CD4-positive, alpha-beta memory T cell (primary cell): ENCODE data around the gene GDF10. TPM values are rescaled to one million over a fixed set of nuclear protein-coding genes. Genes with fewer than 3 reads are reported as not detected.

ENCODE experiments used
- CTCF ChIA-PET: fragments of 350-600 bp; sonication (Branson Sonifier 250); formaldehyde crosslinking; loops from one replicate; lab custom pipeline; 2021; ENCODE audit warnings: inconsistent platforms; ENCODE audit not compliant: partially characterized antibody; lab: Charles Lee
- POLR2A ChIA-PET: fragments of 350-600 bp; sonication (Branson Sonifier 250); formaldehyde crosslinking; loops from one replicate; lab custom pipeline; 2021; ENCODE audit not compliant: partially characterized antibody; lab: Charles Lee
- DNase-seq, 5 donors: peaks; one replicate each; pipeline versions ENCODE4 v3.0.0 to v3.0.0-alpha.2; 2020 to 2022; ENCODE audit warnings: mixed read lengths in 1 of 5
- H3K27ac ChIP-seq: one replicate; pipeline ENCODE4 v1.7.0; 2013; ENCODE audit warnings: low read depth, low read length
- H3K27me3 ChIP-seq: 2 replicates; pipeline ENCODE4 v1.7.0; 2013; ENCODE audit warnings: mild to moderate bottlenecking, low read length, moderate library complexity; ENCODE audit not compliant: insufficient read depth
- H3K36me3 ChIP-seq: 2 replicates; pipeline ENCODE4 v1.7.0; 2013; ENCODE audit warnings: mild to moderate bottlenecking, low read length, moderate library complexity; ENCODE audit not compliant: insufficient read depth
- H3K4me1 ChIP-seq: 2 replicates; pipeline ENCODE4 v1.7.0; 2013; ENCODE audit warnings: mild to moderate bottlenecking, low read length, moderate library complexity; ENCODE audit not compliant: insufficient read depth
- H3K4me3 ChIP-seq, 2 donors: one replicate each; pipeline ENCODE4 v1.7.0; 2013; ENCODE audit warnings: low read length in 2 of 2, mild to moderate bottlenecking in 1 of 2
- H3K9me3 ChIP-seq, 2 donors: one replicate each; pipeline ENCODE4 v1.7.0; 2013; ENCODE audit warnings: low read length in 2 of 2, control low read depth in 1 of 2; ENCODE audit not compliant: control insufficient read depth in 1 of 2
- H3K27ac Mint-ChIP-seq, 7 donors: one replicate each; pipeline ENCODE4 v1.8.0; 2020 to 2021; ENCODE audit warnings: mixed read lengths in 7 of 7, mild to moderate bottlenecking in 6 of 7, inconsistent platforms in 3 of 7, moderate library complexity in 3 of 7
- H3K27me3 Mint-ChIP-seq, 2 donors: one replicate each; pipeline ENCODE4 v1.8.0; 2020 to 2021; ENCODE audit warnings: mixed read lengths in 2 of 2
- H3K36me3 Mint-ChIP-seq, 2 donors: one replicate each; pipeline ENCODE4 v1.8.0; 2020 to 2021; ENCODE audit warnings: mixed read lengths in 2 of 2, inconsistent platforms in 1 of 2, mild to moderate bottlenecking in 1 of 2
- H3K4me1 Mint-ChIP-seq, 4 donors: one replicate each; pipeline ENCODE4 v1.8.0; 2020 to 2021; ENCODE audit warnings: mixed read lengths in 4 of 4, mild to moderate bottlenecking in 1 of 4
- H3K4me3 Mint-ChIP-seq, 8 donors: one replicate each; pipeline ENCODE4 v1.8.0; 2020 to 2021; ENCODE audit warnings: mixed read lengths in 8 of 8, mild to moderate bottlenecking in 7 of 8, moderate library complexity in 6 of 8, inconsistent platforms in 3 of 8
- H3K9me3 Mint-ChIP-seq, 8 donors: one replicate each; pipeline ENCODE4 v1.8.0; 2020 to 2021; ENCODE audit warnings: mixed read lengths in 8 of 8, mild to moderate bottlenecking in 5 of 8, inconsistent platforms in 3 of 8, moderate library complexity in 1 of 8
- intact Hi-C: fragments of 100-400 bp; cut with micrococcal nuclease; formaldehyde crosslinking; loops from one replicate; pipeline ENCODE4 v1.15.1; 2023
- polyA plus RNA-seq, 2 donors: library from polyadenylated mRNA; unstranded; fragments of 300-500 nt; fragmentation: Illumina TruSeq; gene quantifications; one replicate each; pipeline ENCODE4 v1.2.3, GENCODE V29; 2021
- total RNA-seq, 2 experiments: library from RNA; stranded (reverse); gene quantifications; one replicate each; pipeline ENCODE4 v1.2.3, GENCODE V29; 2021

The GDF10 gene
- total and polyA plus RNA-seq, 4 experiments from 2014 or later = 0.19 to 1.3 (median 0.78) TPM

- CTCF ChIA-PET = no interaction called here
- POLR2A ChIA-PET = no interaction called here
- intact Hi-C loops = no loop called here
- Mint-ChIP-seq H3K4me3 (no peak overlapping the region), H3K4me1 (no peaks in the 10 kb centered on the region), H3K9me3 (no peaks in the 10 kb centered on the region), H3K27me3 (no peaks in the 10 kb centered on the region), H3K27ac (no peak overlapping the region), H3K36me3 (no peaks in the 10 kb centered on the region)
- Histone ChIP-seq H3K4me3 (no peak overlapping the region), H3K36me3 (no peaks in the 10 kb centered on the region), H3K27ac (no peak overlapping the region), H3K27me3 (no peaks in the 10 kb centered on the region), H3K9me3 (no peaks in the 10 kb centered on the region), H3K4me1 (no peaks in the 10 kb centered on the region)
- no peak for DNase-seq
Measured at GRCh38 chr10:47358457-47358856, 58.5 kb downstream of the GDF10 start.

GRCh38 chr10:47359101-47359500, 59.1 kb downstream of the GDF10 start:
- H3K4me1 Mint-ChIP-seq = no peaks in the 10 kb centered on the region
- DNase-seq = no peak
- no peaks in the 10 kb centered on the region for H3K9me3 Mint-ChIP-seq
- Histone ChIP-seq H3K9me3 (no peaks in the 10 kb centered on the region), H3K27ac (no peak overlapping the region), H3K4me3 (no peak overlapping the region), H3K36me3 (no peaks in the 10 kb centered on the region), H3K4me1 (no peaks in the 10 kb centered on the region), H3K27me3 (no peaks in the 10 kb centered on the region)
- ChIA-PET CTCF (no interaction called here), POLR2A (no interaction called here)
- no peaks in the 10 kb centered on the region for H3K36me3 Mint-ChIP-seq
- H3K27me3 Mint-ChIP-seq = no peaks in the 10 kb centered on the region
- intact Hi-C loops = no loop called here
- no peak overlapping the region for H3K27ac Mint-ChIP-seq
- no peak overlapping the region for H3K4me3 Mint-ChIP-seq

- H3K27ac Mint-ChIP-seq = no peak overlapping the region
- H3K4me3 Mint-ChIP-seq = no peak overlapping the region
- H3K27me3 Mint-ChIP-seq = no peaks in the 10 kb centered on the region
- Histone ChIP-seq H3K4me3 (no peak overlapping the region), H3K36me3 (no peaks in the 10 kb centered on the region), H3K27me3 (no peaks in the 10 kb centered on the region), H3K4me1 (no peaks in the 10 kb centered on the region), H3K9me3 (no peaks in the 10 kb centered on the region), H3K27ac (no peak overlapping the region)
- no peaks in the 10 kb centered on the region for H3K36me3 Mint-ChIP-seq
- intact Hi-C loops = no loop called here
- no peaks in the 10 kb centered on the region for H3K4me1 Mint-ChIP-seq
- H3K9me3 Mint-ChIP-seq = no peaks in the 10 kb centered on the region
- DNase-seq = no peak
- ChIA-PET POLR2A (interaction anchor here (0.6 kb wide), 1 partner anchor 223 kb away, joined by 3 read pairs; no protein-coding TSS in a partner anchor), CTCF (no interaction called here)
Measured at GRCh38 chr10:47359626-47360418, 59.8 kb downstream of the GDF10 start.

GRCh38 chr10:47360419-47361040, 60.5 kb downstream of the GDF10 start:
- H3K4me1 Mint-ChIP-seq = no peaks in the 10 kb centered on the region
- H3K4me1 ChIP-seq = no peaks in the 10 kb centered on the region
- ChIA-PET CTCF (no interaction called here), POLR2A (interaction anchor here (0.6 kb wide), 1 partner anchor 224 kb away, joined by 3 read pairs; no protein-coding TSS in a partner anchor)
- no peaks in the 10 kb centered on the region for H3K27me3 Mint-ChIP-seq
- DNase-seq = no peak
- H3K4me3 Mint-ChIP-seq = no peak overlapping the region
- H3K9me3 ChIP-seq = no peaks in the 10 kb centered on the region
- intact Hi-C loops = no loop called here
- no peak overlapping the region for H3K4me3 ChIP-seq
- H3K36me3 ChIP-seq = no peaks in the 10 kb centered on the region
- no peaks in the 10 kb centered on the region for H3K27me3 ChIP-seq
- no peak overlapping the region for H3K27ac Mint-ChIP-seq
- no peaks in the 10 kb centered on the region for H3K9me3 Mint-ChIP-seq
- no peaks in the 10 kb centered on the region for H3K36me3 Mint-ChIP-seq
- no peak overlapping the region for H3K27ac ChIP-seq

GRCh38 chr10:47361293-47361692, 61.3 kb downstream of the GDF10 start:
- intact Hi-C loops = no loop called here

GRCh38 chr10:47362199-47362598, 62.2 kb downstream of the GDF10 start:
- CTCF ChIA-PET = interaction anchor here (1.3 kb wide), 1 partner anchor 19 kb away, joined by 3 read pairs; no protein-coding TSS in a partner anchor
- no peaks in the 10 kb centered on the region for H3K36me3 ChIP-seq

More at GRCh38 chr10:47361293-47361692, 61.3 kb downstream of the GDF10 start:
- ChIA-PET CTCF (interaction anchor here (1.3 kb wide), 1 partner anchor 20 kb away, joined by 3 read pairs; no protein-coding TSS in a partner anchor), POLR2A (no interaction called here)
- no peaks in the 10 kb centered on the region for H3K36me3 ChIP-seq
- no peak for DNase-seq
- no peak overlapping the region for H3K4me3 ChIP-seq
- no peaks in the 10 kb centered on the region for H3K27me3 ChIP-seq
- H3K4me1 ChIP-seq = no peaks in the 10 kb centered on the region
- Mint-ChIP-seq H3K4me3 (no peak overlapping the region), H3K27me3 (no peaks in the 10 kb centered on the region), H3K9me3 (no peaks in the 10 kb centered on the region), H3K4me1 (no peaks in the 10 kb centered on the region), H3K27ac (no peak overlapping the region), H3K36me3 (no peaks in the 10 kb centered on the region)
- H3K27ac ChIP-seq = no peak overlapping the region
- H3K9me3 ChIP-seq = no peaks in the 10 kb centered on the region

More at GRCh38 chr10:47362199-47362598, 62.2 kb downstream of the GDF10 start:
- Histone ChIP-seq H3K4me1 (no peaks in the 10 kb centered on the region), H3K4me3 (no peak overlapping the region), H3K27me3 (no peaks in the 10 kb centered on the region), H3K27ac (no peak overlapping the region), H3K9me3 (no peaks in the 10 kb centered on the region)
- intact Hi-C loops = no loop called here
- Mint-ChIP-seq H3K9me3 (no peaks in the 10 kb centered on the region), H3K27me3 (no peaks in the 10 kb centered on the region), H3K36me3 (no peaks in the 10 kb centered on the region), H3K4me3 (no peak overlapping the region), H3K4me1 (no peaks in the 10 kb centered on the region), H3K27ac (no peak overlapping the region)
- DNase-seq = no peak
- POLR2A ChIA-PET = no interaction called here
